ENCODE data around the gene DPH5. TPM values are rescaled to one million over a fixed set of nuclear protein-coding genes. Genes with fewer than 3 reads are reported as not detected.
"Not testable (repeated sequence)": the region's sequence is repeated elsewhere in the genome, so short reads cannot be mapped to it uniquely, and the experiment has no call there.

The DPH5 gene
- polyA plus RNA-seq, 4 donors: 16.8 to 34.8 (median 24.1) TPM

GRCh38 chr1:100971021-100971420, 54.6 kb downstream of the DPH5 start:
- H3K9me3 ChIP-seq (ENCODE audit: control insufficient read depth in 2 of 2, insufficient read depth in 1 of 2, low read depth in 1 of 2, low read length in 1 of 2): no peaks in the 10 kb centered on the region
- H3K4me1 ChIP-seq (ENCODE audit: control insufficient read depth in 3 of 3, insufficient read depth in 2 of 3, low read depth in 1 of 3, low read length in 2 of 3): no peaks in the 10 kb centered on the region
- peaks cover 7 to 12% (median 11%) of the 10 kb centered on the region in 3 donors for H3K36me3 ChIP-seq (ENCODE audit: control insufficient read depth in 3 of 3, insufficient read depth in 2 of 3, low read depth in 1 of 3, low read length in 3 of 3)
- DNase-seq (no peak), FAIRE-seq (no peak)
- H3K27me3 ChIP-seq (ENCODE audit: control insufficient read depth in 3 of 3, insufficient read depth in 3 of 3, low read length in 3 of 3): no peaks in the 10 kb centered on the region
- no peak overlapping the region for H3K4me3 ChIP-seq (ENCODE audit: low read depth in 1 of 3, low read length in 3 of 3)
- WGBS, 3 donors: 95 to 100% (median 97%) methylated on average over 1 of the region's 1 CpG
- H3K27ac ChIP-seq (ENCODE audit: low read depth in 1 of 3, low read length in 2 of 3): no peak overlapping the region

- H3K36me3 ChIP-seq (ENCODE audit: control insufficient read depth in 3 of 3, insufficient read depth in 2 of 3, low read depth in 1 of 3, low read length in 3 of 3): peaks cover 3 to 11% (median 7%) of the 10 kb centered on the region in 3 donors
- H3K4me1 ChIP-seq (ENCODE audit: control insufficient read depth in 3 of 3, insufficient read depth in 2 of 3, low read depth in 1 of 3, low read length in 2 of 3): no peaks in the 10 kb centered on the region
- no peak overlapping the region for H3K27ac ChIP-seq (ENCODE audit: low read depth in 1 of 3, low read length in 2 of 3)
- H3K27me3 ChIP-seq (ENCODE audit: control insufficient read depth in 3 of 3, insufficient read depth in 3 of 3, low read length in 3 of 3): no peaks in the 10 kb centered on the region
- H3K4me3 ChIP-seq (ENCODE audit: low read depth in 1 of 3, low read length in 3 of 3): no peak overlapping the region
- 73 to 92% (median 91%) methylated on average over 2 of the region's 2 CpGs for WGBS, 3 donors
- no peak for FAIRE-seq
- DNase-seq: no peak
- H3K9me3 ChIP-seq (ENCODE audit: control insufficient read depth in 2 of 2, insufficient read depth in 1 of 2, low read depth in 1 of 2, low read length in 1 of 2): no peaks in the 10 kb centered on the region
Measured at GRCh38 chr1:100969327-100969726, 56.3 kb downstream of the DPH5 start.

GRCh38 chr1:100968621-100969020, 57.0 kb downstream of the DPH5 start:
- Histone ChIP-seq H3K27me3 (ENCODE audit: control insufficient read depth in 3 of 3, insufficient read depth in 3 of 3, low read length in 3 of 3) (no peaks in the 10 kb centered on the region), H3K9me3 (ENCODE audit: control insufficient read depth in 2 of 2, insufficient read depth in 1 of 2, low read depth in 1 of 2, low read length in 1 of 2) (no peaks in the 10 kb centered on the region), H3K36me3 (ENCODE audit: control insufficient read depth in 3 of 3, insufficient read depth in 2 of 3, low read depth in 1 of 3, low read length in 3 of 3) (peaks cover 3 to 11% (median 7%) of the 10 kb centered on the region in 3 donors), H3K4me1 (ENCODE audit: control insufficient read depth in 3 of 3, insufficient read depth in 2 of 3, low read depth in 1 of 3, low read length in 2 of 3) (no peaks in the 10 kb centered on the region), H3K27ac (ENCODE audit: low read depth in 1 of 3, low read length in 2 of 3) (no peak overlapping the region), H3K4me3 (ENCODE audit: low read depth in 1 of 3, low read length in 3 of 3) (no peak overlapping the region)
- FAIRE-seq (no peak), DNase-seq (no peak)
- 57 to 71% (median 62%) methylated on average over 1 of the region's 1 CpG for WGBS, 3 donors

GRCh38 chr1:100960098-100960497, 65.5 kb downstream of the DPH5 start:
- H3K9me3 ChIP-seq (ENCODE audit: control insufficient read depth in 2 of 2, insufficient read depth in 1 of 2, low read depth in 1 of 2, low read length in 1 of 2): no peaks in the 10 kb centered on the region
- DNase-seq: no peak
- no peak overlapping the region for H3K4me3 ChIP-seq (ENCODE audit: low read depth in 1 of 3, low read length in 3 of 3)
- no peaks in the 10 kb centered on the region for H3K4me1 ChIP-seq (ENCODE audit: control insufficient read depth in 3 of 3, insufficient read depth in 2 of 3, low read depth in 1 of 3, low read length in 2 of 3)
- no peak for FAIRE-seq
- 43 to 77% (median 61%) methylated on average over 1 of the region's 1 CpG for WGBS, 3 donors
- peaks cover 0 to 3% (median 0%) of the 10 kb centered on the region in 3 donors for H3K36me3 ChIP-seq (ENCODE audit: control insufficient read depth in 3 of 3, insufficient read depth in 2 of 3, low read depth in 1 of 3, low read length in 3 of 3)
- no peak overlapping the region for H3K27ac ChIP-seq (ENCODE audit: low read depth in 1 of 3, low read length in 2 of 3)
- H3K27me3 ChIP-seq (ENCODE audit: control insufficient read depth in 3 of 3, insufficient read depth in 3 of 3, low read length in 3 of 3): no peaks in the 10 kb centered on the region

GRCh38 chr1:100959502-100960060, 66.0 kb downstream of the DPH5 start:
- Histone ChIP-seq H3K27ac (ENCODE audit: low read depth in 1 of 3, low read length in 2 of 3) (no peak overlapping the region), H3K4me3 (ENCODE audit: low read depth in 1 of 3, low read length in 3 of 3) (no peak overlapping the region), H3K4me1 (ENCODE audit: control insufficient read depth in 3 of 3, insufficient read depth in 2 of 3, low read depth in 1 of 3, low read length in 2 of 3) (no peaks in the 10 kb centered on the region), H3K36me3 (ENCODE audit: control insufficient read depth in 3 of 3, insufficient read depth in 2 of 3, low read depth in 1 of 3, low read length in 3 of 3) (peaks cover 0 to 3% (median 0%) of the 10 kb centered on the region in 3 donors), H3K27me3 (ENCODE audit: control insufficient read depth in 3 of 3, insufficient read depth in 3 of 3, low read length in 3 of 3) (no peaks in the 10 kb centered on the region), H3K9me3 (ENCODE audit: control insufficient read depth in 2 of 2, insufficient read depth in 1 of 2, low read depth in 1 of 2, low read length in 1 of 2) (no peaks in the 10 kb centered on the region)
- FAIRE-seq (no peak), DNase-seq (no peak)
- WGBS, 3 donors: 87 to 91% (median 90%) methylated on average over 5 of the region's 5 CpGs

GRCh38 chr1:100955322-100955721, 70.3 kb downstream of the DPH5 start:
- Histone ChIP-seq H3K9me3 (ENCODE audit: control insufficient read depth in 2 of 2, insufficient read depth in 1 of 2, low read depth in 1 of 2, low read length in 1 of 2) (no peaks in the 10 kb centered on the region), H3K4me3 (ENCODE audit: low read depth in 1 of 3, low read length in 3 of 3) (no peak overlapping the region), H3K27me3 (ENCODE audit: control insufficient read depth in 3 of 3, insufficient read depth in 3 of 3, low read length in 3 of 3) (no peaks in the 10 kb centered on the region), H3K27ac (ENCODE audit: low read depth in 1 of 3, low read length in 2 of 3) (no peak overlapping the region), H3K36me3 (ENCODE audit: control insufficient read depth in 3 of 3, insufficient read depth in 2 of 3, low read depth in 1 of 3, low read length in 3 of 3) (peaks cover 0 to 7% (median 2%) of the 10 kb centered on the region in 3 donors), H3K4me1 (ENCODE audit: control insufficient read depth in 3 of 3, insufficient read depth in 2 of 3, low read depth in 1 of 3, low read length in 2 of 3) (no peaks in the 10 kb centered on the region)
- FAIRE-seq (no peak), DNase-seq (no peak)
- WGBS, 3 donors: 64 to 80% (median 68%) methylated on average over 1 of the region's 1 CpG

- H3K36me3 ChIP-seq (ENCODE audit: control insufficient read depth in 3 of 3, insufficient read depth in 2 of 3, low read depth in 1 of 3, low read length in 3 of 3): peaks cover 0 to 10% (median 2%) of the 10 kb centered on the region in 3 donors
- H3K27me3 ChIP-seq (ENCODE audit: control insufficient read depth in 3 of 3, insufficient read depth in 3 of 3, low read length in 3 of 3): no peaks in the 10 kb centered on the region
- H3K9me3 ChIP-seq (ENCODE audit: control insufficient read depth in 2 of 2, insufficient read depth in 1 of 2, low read depth in 1 of 2, low read length in 1 of 2): no peaks in the 10 kb centered on the region
- peaks cover 0 to 3% (median 0%) of the 10 kb centered on the region in 3 donors for H3K4me1 ChIP-seq (ENCODE audit: control insufficient read depth in 3 of 3, insufficient read depth in 2 of 3, low read depth in 1 of 3, low read length in 2 of 3)
- no peak overlapping the region for H3K27ac ChIP-seq (ENCODE audit: low read depth in 1 of 3, low read length in 2 of 3)
- no peak for FAIRE-seq
- WGBS, 3 donors: 75 to 88% (median 88%) methylated on average over 2 of the region's 2 CpGs
- H3K4me3 ChIP-seq (ENCODE audit: low read depth in 1 of 3, low read length in 3 of 3): no peak overlapping the region
- DNase-seq: no peak
Measured at GRCh38 chr1:100953960-100954730, 71.4 kb downstream of the DPH5 start.

- not testable (repeated sequence) for FAIRE-seq; H3K4me1 ChIP-seq (ENCODE audit: control insufficient read depth in 3 of 3, insufficient read depth in 2 of 3, low read depth in 1 of 3, low read length in 2 of 3); DNase-seq; H3K27ac ChIP-seq (ENCODE audit: low read depth in 1 of 3, low read length in 2 of 3); H3K9me3 ChIP-seq (ENCODE audit: control insufficient read depth in 2 of 2, insufficient read depth in 1 of 2, low read depth in 1 of 2, low read length in 1 of 2); H3K27me3 ChIP-seq (ENCODE audit: control insufficient read depth in 3 of 3, insufficient read depth in 3 of 3, low read length in 3 of 3); H3K4me3 ChIP-seq (ENCODE audit: low read depth in 1 of 3, low read length in 3 of 3)
- WGBS, 3 donors: 86 to 97% (median 91%) methylated on average over 1 of the region's 1 CpG
- peaks cover 0 to 10% (median 2%) of the 10 kb centered on the region in 3 donors for H3K36me3 ChIP-seq (ENCODE audit: control insufficient read depth in 3 of 3, insufficient read depth in 2 of 3, low read depth in 1 of 3, low read length in 3 of 3)
Measured at GRCh38 chr1:100952970-100953369, 72.6 kb downstream of the DPH5 start.

Data from small intestine (tissue), 7 donors.